ENCODE data around the gene ADGRG6. TPM values are rescaled to one million over a fixed set of nuclear protein-coding genes. Genes with fewer than 3 reads are reported as not detected.

Gene ADGRG6
- total and polyA plus RNA-seq, 2 donors (not counting 1 experiment from before 2014, with no cell fraction given), result 0.03 TPM; not detected in 1

DNA sequence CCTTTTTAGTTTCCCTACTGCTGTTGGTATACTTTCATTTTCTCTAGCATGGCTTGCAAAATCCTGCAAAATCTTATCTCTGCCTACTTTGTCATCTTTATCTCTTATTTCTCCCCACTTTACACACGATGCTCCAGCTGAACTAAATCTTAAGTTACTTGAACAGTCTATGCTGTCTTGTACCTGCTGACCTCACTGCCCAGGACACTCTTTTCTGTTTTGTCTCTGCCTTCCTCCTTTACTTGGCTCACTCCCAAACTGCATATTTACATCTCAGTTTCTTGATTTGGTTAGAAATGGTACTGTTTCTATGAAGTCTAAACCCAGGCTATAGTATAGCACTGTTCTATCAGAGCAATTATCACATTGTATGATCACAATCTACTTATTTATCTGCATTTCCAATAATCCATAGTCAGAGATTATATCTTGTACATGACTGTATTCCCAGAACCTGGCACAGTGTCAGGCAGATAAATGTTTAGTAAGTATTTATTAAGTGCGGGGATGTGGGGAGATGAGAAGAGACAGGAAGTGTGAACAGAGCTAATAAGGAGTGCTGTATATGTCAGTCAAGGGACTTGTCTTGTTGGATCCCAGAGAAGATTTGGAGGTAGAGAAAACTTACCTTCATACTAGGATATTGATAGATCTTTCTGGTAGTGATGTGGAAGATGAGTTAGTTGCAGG lies 57.6 kb downstream of the ADGRG6 start:
- Histone ChIP-seq H2AFZ (ENCODE audit: insufficient read depth, low read depth, low read length, poor library complexity, severe bottlenecking) (no peak overlapping the region), H3K27ac (ENCODE audit: low read length in 2 of 2) (no peak overlapping the region), H3K4me3 (ENCODE audit: control extremely low read depth in 1 of 5, extremely low read depth in 1 of 5, insufficient read depth in 1 of 5, low read depth in 2 of 5, low read length in 4 of 5) (no peak overlapping the region), H3K4me2 (replicated peaks; ENCODE audit: low read depth, low read length, poor library complexity, severe bottlenecking) (no peak overlapping the region), H3K27me3 (replicated peaks in 1 of 4; ENCODE audit: control extremely low read depth in 1 of 4, control insufficient read depth in 3 of 4, insufficient read depth in 4 of 4, low read length in 3 of 4) (no peaks in the 10 kb centered on the region), H3K79me2 (ENCODE audit: control insufficient read depth, insufficient read depth, low read length) (no peaks in the 10 kb centered on the region), H3K9me3 (ENCODE audit: control extremely low read depth in 1 of 3, control insufficient read depth in 2 of 3, insufficient read depth in 1 of 3, low read length in 2 of 3) (no peaks in the 10 kb centered on the region), H4K20me1 (ENCODE audit: control insufficient read depth, insufficient read depth, low read length, poor library complexity, severe bottlenecking) (no peaks in the 10 kb centered on the region), H3K4me1 (ENCODE audit: control insufficient read depth in 2 of 2, insufficient read depth in 2 of 2, low read length in 2 of 2) (no peaks in the 10 kb centered on the region), H3K36me3 (replicated peaks in 1 of 2; ENCODE audit: control extremely low read depth in 1 of 2, control insufficient read depth in 1 of 2, extremely low read depth in 1 of 2, insufficient read depth in 2 of 2, low read length in 1 of 2) (no peaks in the 10 kb centered on the region), H3K9ac (ENCODE audit: low read length) (no peak overlapping the region)
- TF ChIP-seq EZH2 (IDR thresholded peaks at IDR 0.05; ENCODE audit: borderline replicate concordance, insufficient read depth, low read depth, low read length, poor library complexity, severe bottlenecking), result no peak
- TF ChIP-seq, protein P1, sequence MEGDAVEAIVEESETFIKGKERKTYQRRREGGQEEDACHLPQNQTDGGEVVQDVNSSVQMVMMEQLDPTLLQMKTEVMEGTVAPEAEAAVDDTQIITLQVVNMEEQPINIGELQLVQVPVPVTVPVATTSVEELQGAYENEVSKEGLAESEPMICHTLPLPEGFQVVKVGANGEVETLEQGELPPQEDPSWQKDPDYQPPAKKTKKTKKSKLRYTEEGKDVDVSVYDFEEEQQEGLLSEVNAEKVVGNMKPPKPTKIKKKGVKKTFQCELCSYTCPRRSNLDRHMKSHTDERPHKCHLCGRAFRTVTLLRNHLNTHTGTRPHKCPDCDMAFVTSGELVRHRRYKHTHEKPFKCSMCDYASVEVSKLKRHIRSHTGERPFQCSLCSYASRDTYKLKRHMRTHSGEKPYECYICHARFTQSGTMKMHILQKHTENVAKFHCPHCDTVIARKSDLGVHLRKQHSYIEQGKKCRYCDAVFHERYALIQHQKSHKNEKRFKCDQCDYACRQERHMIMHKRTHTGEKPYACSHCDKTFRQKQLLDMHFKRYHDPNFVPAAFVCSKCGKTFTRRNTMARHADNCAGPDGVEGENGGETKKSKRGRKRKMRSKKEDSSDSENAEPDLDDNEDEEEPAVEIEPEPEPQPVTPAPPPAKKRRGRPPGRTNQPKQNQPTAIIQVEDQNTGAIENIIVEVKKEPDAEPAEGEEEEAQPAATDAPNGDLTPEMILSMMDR (IDR thresholded peaks at IDR 0.05), result no peak
- Mint-ChIP-seq H3K27me3 (peaks cover 4% of the 10 kb centered on the region), H3K4me1 (peaks cover 2% of the 10 kb centered on the region), H3K9me3 (ENCODE audit: insufficient read depth) (no peaks in the 10 kb centered on the region), H3K27ac (no peak overlapping the region), H3K4me3 (no peak overlapping the region)
- 29% methylated on average over 1 of the region's 2 CpGs for WGBS (ENCODE audit: insufficient coverage)
- no peak for ATAC-seq (ENCODE audit: low read depth)
- POLR2A ChIA-PET, result no interaction called here
- CTCF ChIA-PET, result no interaction called here
- intact Hi-C loops (cut with micrococcal nuclease), result no loop called here
- DNase-seq, result no peak

DNA sequence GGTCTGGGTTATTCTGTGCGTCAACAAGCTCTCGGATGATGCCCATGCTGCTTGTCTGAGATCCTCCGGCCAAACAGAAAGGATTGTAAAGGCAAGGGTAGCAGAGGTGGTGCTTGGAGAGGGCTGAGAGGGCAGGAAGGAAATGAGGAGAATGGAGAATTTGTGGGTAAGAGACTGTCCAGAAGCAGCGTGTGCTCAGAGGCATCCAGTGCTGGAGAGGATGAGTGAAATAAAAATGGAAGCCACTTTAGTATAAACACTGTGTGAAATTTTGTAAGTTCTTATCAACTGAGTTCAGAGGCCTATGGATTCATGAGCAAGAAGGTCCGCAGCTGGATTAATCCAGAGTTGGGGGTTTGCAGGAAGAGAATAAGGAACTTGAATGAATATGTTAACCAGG lies 59.5 kb downstream of the ADGRG6 start:
- CTCF ChIA-PET, result no interaction called here
- peaks cover 4% of the 10 kb centered on the region for H3K27me3 Mint-ChIP-seq
- intact Hi-C loops (cut with micrococcal nuclease), result no loop called here

More for the DNA sequence above, 59.5 kb downstream of the ADGRG6 start:
- H3K9ac ChIP-seq (ENCODE audit: low read length), result no peak overlapping the region
- Mint-ChIP-seq H3K9me3 (ENCODE audit: insufficient read depth) (no peaks in the 10 kb centered on the region), H3K27ac (no peak overlapping the region), H3K4me3 (no peak overlapping the region), H3K4me1 (no peaks in the 10 kb centered on the region)
- WGBS (ENCODE audit: insufficient coverage), result 81% methylated on average over 5 of the region's 5 CpGs
- H2AFZ ChIP-seq (ENCODE audit: insufficient read depth, low read depth, low read length, poor library complexity, severe bottlenecking), result no peak overlapping the region
- H3K27ac ChIP-seq (ENCODE audit: low read length in 2 of 2), result no peak overlapping the region
- no peak for DNase-seq
- ATAC-seq (ENCODE audit: low read depth), result no peak
- POLR2A ChIA-PET, result no interaction called here
- H3K4me3 ChIP-seq (ENCODE audit: control extremely low read depth in 1 of 5, extremely low read depth in 1 of 5, insufficient read depth in 1 of 5, low read depth in 2 of 5, low read length in 4 of 5), result no peak overlapping the region
- no peak overlapping the region for H3K4me2 ChIP-seq (replicated peaks; ENCODE audit: low read depth, low read length, poor library complexity, severe bottlenecking)
- no peaks in the 10 kb centered on the region for H3K79me2 ChIP-seq (ENCODE audit: control insufficient read depth, insufficient read depth, low read length)
- TF ChIP-seq, protein P1 (IDR thresholded peaks at IDR 0.05), result no peak
- no peak for TF ChIP-seq EZH2 (IDR thresholded peaks at IDR 0.05; ENCODE audit: borderline replicate concordance, insufficient read depth, low read depth, low read length, poor library complexity, severe bottlenecking)
- H3K4me1 ChIP-seq (ENCODE audit: control insufficient read depth in 2 of 2, insufficient read depth in 2 of 2, low read length in 2 of 2), result no peaks in the 10 kb centered on the region
- no peaks in the 10 kb centered on the region for H3K27me3 ChIP-seq (replicated peaks in 1 of 4; ENCODE audit: control extremely low read depth in 1 of 4, control insufficient read depth in 3 of 4, insufficient read depth in 4 of 4, low read length in 3 of 4)
- no peaks in the 10 kb centered on the region for H3K36me3 ChIP-seq (replicated peaks in 1 of 2; ENCODE audit: control extremely low read depth in 1 of 2, control insufficient read depth in 1 of 2, extremely low read depth in 1 of 2, insufficient read depth in 2 of 2, low read length in 1 of 2)
- H4K20me1 ChIP-seq (ENCODE audit: control insufficient read depth, insufficient read depth, low read length, poor library complexity, severe bottlenecking), result no peaks in the 10 kb centered on the region
- H3K9me3 ChIP-seq (ENCODE audit: control extremely low read depth in 1 of 3, control insufficient read depth in 2 of 3, insufficient read depth in 1 of 3, low read length in 2 of 3), result no peaks in the 10 kb centered on the region

All from B cell (primary cell).